Caco-2 (cell line): ENCODE results near the gene PBRM1. TPM values are rescaled to one million over a fixed set of nuclear protein-coding genes. Genes with fewer than 3 reads are reported as not detected.
A peak's percentile ranks its signal among the peaks of the same experiment; 100 is the strongest.

ENCODE experiments used
- BruUV-seq: library from RNA; stranded (reverse); fragments of 400-500 nt; replicated peaks from 2 replicates; lab custom pipeline; 2021; lab: Mats Ljungman, UMichigan
- CTCF ChIA-PET: fragments of 300-600 bp; sonication (Branson Sonifier 250); formaldehyde crosslinking; loops from one replicate; lab custom pipeline; 2022; ENCODE audit warnings: antibody characterized with exemption; lab: Charles Lee
- POLR2A ChIA-PET: fragments of 300-600 bp; sonication (Branson Sonifier 250); formaldehyde crosslinking; loops from one replicate; lab custom pipeline; 2022; ENCODE audit warnings: antibody characterized with exemption; lab: Charles Lee
- DNase-seq, 2 experiments: peaks; one replicate each; pipeline versions ENCODE4 v3.0.0 to v3.0.0-alpha.2; 2020 to 2022
- H3K27me3 ChIP-seq: replicated peaks from 2 replicates; pipeline ENCODE4 v1.6.0; 2011; ENCODE audit warnings: low read length; ENCODE audit not compliant: control insufficient read depth, insufficient read depth
- H3K36me3 ChIP-seq: 2 replicates; pipeline ENCODE4 v1.5.1; 2011; ENCODE audit warnings: low read length; ENCODE audit not compliant: control insufficient read depth, insufficient read depth
- H3K4me1 ChIP-seq: fragments of 250-450 bp; sonication (Bioruptor Pico); 2 replicates; pipeline ENCODE4 v1.5.1; 2020; ENCODE audit warnings: mild to moderate bottlenecking
- H3K4me3 ChIP-seq: 2 replicates; pipeline ENCODE4 v1.5.1; 2011; ENCODE audit warnings: low read depth, mild to moderate bottlenecking, control low read depth, low read length
- H3K9me3 ChIP-seq: fragments of 250-450 bp; sonication (Bioruptor Pico); 2 replicates; pipeline ENCODE4 v1.5.1; 2020; ENCODE audit warnings: mild to moderate bottlenecking, moderate library complexity
- H3K27ac Mint-ChIP-seq: one replicate; pipeline ENCODE4 v1.8.0; 2022; ENCODE audit warnings: mixed read lengths; ENCODE audit not compliant: unreplicated experiment
- H3K27me3 Mint-ChIP-seq: one replicate; pipeline ENCODE4 v1.8.0; 2022; ENCODE audit warnings: mixed read lengths; ENCODE audit not compliant: insufficient read depth, unreplicated experiment
- H3K36me3 Mint-ChIP-seq: one replicate; pipeline ENCODE4 v1.8.0; 2022; ENCODE audit warnings: mild to moderate bottlenecking, mixed read lengths; ENCODE audit not compliant: insufficient read depth, unreplicated experiment
- H3K4me1 Mint-ChIP-seq: one replicate; pipeline ENCODE4 v1.8.0; 2022; ENCODE audit warnings: low read depth, mixed read lengths; ENCODE audit not compliant: unreplicated experiment
- H3K4me3 Mint-ChIP-seq: one replicate; pipeline ENCODE4 v1.8.0; 2022; ENCODE audit warnings: mild to moderate bottlenecking, moderate library complexity, mixed read lengths; ENCODE audit not compliant: unreplicated experiment
- H3K9me3 Mint-ChIP-seq: one replicate; pipeline ENCODE4 v1.8.0; 2022; ENCODE audit warnings: mixed read lengths; ENCODE audit not compliant: unreplicated experiment
- intact Hi-C: fragments of 100-400 bp; cut with micrococcal nuclease; formaldehyde crosslinking; loops from one replicate; pipeline ENCODE4 v1.10.0; 2022; ENCODE audit not compliant: unreplicated experiment
- total RNA-seq: library from RNA; stranded (reverse); gene quantifications from 2 replicates; pipeline ENCODE4 v1.2.3, GENCODE V29; 2022
- TF ChIP-seq, protein P1 (sequence below), 2 experiments: fragments of 200-600 bp in 1 of 2; IDR thresholded peaks; 1 replicate in 1 of 2; 2 replicates in 1 of 2; pipeline versions ENCODE4 v1.5.1 to v1.8.0; 2011 to 2022; ENCODE audit warnings: antibody characterized with exemption in 1 of 2, control low read depth in 1 of 2, inconsistent platforms in 1 of 2, low read depth in 1 of 2, low read length in 1 of 2, mild to moderate bottlenecking in 1 of 2, moderate library complexity in 1 of 2; ENCODE audit not compliant: insufficient read depth in 1 of 2, severe bottlenecking in 1 of 2, unreplicated experiment in 1 of 2

PBRM1 gene
- total RNA-seq, 1 experiment from 2014 or later = 50.7 TPM

DNA sequence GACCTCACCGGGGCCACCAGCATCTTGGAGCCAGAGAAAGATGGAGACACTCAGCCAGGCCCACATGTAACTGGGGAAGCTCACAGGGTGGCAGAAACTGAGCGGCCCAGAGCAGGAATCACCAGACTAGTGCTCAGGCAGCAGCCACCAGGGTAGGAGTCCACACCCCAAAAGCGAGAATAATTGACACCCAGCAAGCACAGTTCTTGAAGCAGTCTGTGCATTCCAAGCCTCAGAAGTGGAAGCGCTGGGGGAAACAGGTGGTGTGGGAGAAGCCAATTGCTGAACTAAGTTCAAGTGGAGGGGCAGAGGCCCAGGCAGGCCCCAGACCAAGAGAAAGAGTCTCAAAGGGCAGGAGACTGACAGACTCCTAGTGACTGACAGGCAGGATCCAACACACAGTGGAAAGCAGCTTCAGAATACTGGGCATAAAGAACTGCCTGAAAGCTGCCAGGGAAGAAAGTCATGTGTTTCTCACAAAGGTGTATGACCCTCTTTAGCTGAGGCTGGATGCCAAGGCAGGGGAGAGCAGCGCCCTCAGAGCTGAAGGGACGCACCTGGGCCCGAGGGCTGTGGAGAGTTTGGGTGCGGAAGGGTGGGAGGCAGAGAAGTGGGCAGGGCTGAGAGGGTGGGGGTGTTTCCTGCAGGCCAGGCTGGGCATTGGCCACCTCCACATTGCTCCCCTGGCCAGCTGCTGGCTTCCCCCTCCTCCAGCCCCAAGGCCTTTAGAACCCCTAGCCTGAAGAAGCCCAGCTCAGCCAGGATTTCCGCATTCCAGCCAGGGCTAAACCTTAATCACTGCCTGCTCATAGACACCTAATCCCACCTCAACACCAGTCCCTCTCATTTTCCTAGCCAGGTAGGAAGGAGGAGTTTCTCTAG, 159.8 kb downstream of the PBRM1 start:
- Histone ChIP-seq H3K4me3 (no peak overlapping the region), H3K4me1 (peaks cover 5% of the 10 kb centered on the region; the same call in 1 of the 2 replicates), H3K27me3 (no peaks in the 10 kb centered on the region), H3K9me3 (no peaks in the 10 kb centered on the region), H3K36me3 (peaks cover 5% of the 10 kb centered on the region)
- Mint-ChIP-seq H3K4me3 (no peak overlapping the region), H3K27ac (no peak overlapping the region), H3K9me3 (no peaks in the 10 kb centered on the region), H3K4me1 (no peaks in the 10 kb centered on the region), H3K36me3 (peaks cover 51% of the 10 kb centered on the region), H3K27me3 (no peaks in the 10 kb centered on the region)
- no peak for DNase-seq
- TF ChIP-seq, protein P1, sequence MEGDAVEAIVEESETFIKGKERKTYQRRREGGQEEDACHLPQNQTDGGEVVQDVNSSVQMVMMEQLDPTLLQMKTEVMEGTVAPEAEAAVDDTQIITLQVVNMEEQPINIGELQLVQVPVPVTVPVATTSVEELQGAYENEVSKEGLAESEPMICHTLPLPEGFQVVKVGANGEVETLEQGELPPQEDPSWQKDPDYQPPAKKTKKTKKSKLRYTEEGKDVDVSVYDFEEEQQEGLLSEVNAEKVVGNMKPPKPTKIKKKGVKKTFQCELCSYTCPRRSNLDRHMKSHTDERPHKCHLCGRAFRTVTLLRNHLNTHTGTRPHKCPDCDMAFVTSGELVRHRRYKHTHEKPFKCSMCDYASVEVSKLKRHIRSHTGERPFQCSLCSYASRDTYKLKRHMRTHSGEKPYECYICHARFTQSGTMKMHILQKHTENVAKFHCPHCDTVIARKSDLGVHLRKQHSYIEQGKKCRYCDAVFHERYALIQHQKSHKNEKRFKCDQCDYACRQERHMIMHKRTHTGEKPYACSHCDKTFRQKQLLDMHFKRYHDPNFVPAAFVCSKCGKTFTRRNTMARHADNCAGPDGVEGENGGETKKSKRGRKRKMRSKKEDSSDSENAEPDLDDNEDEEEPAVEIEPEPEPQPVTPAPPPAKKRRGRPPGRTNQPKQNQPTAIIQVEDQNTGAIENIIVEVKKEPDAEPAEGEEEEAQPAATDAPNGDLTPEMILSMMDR (IDR thresholded peaks at IDR 0.05; ENCODE audit: insufficient read depth in 1 of 2, low read depth in 1 of 2, low read length in 1 of 2, severe bottlenecking in 1 of 2, unreplicated experiment in 1 of 2) = no peak
- intact Hi-C loops = no loop called here
- ChIA-PET CTCF (no interaction called here), POLR2A (no interaction called here)
- no TSS peak for BruUV-seq

- Histone ChIP-seq H3K4me3 (no peak overlapping the region), H3K4me1 (peaks cover 5% of the 10 kb centered on the region; the same call in 1 of the 2 replicates), H3K9me3 (no peaks in the 10 kb centered on the region), H3K36me3 (peaks cover 5% of the 10 kb centered on the region), H3K27me3 (no peaks in the 10 kb centered on the region)
- CTCF ChIA-PET = no interaction called here
- Mint-ChIP-seq H3K27ac (no peak overlapping the region), H3K4me3 (no peak overlapping the region), H3K27me3 (no peaks in the 10 kb centered on the region), H3K4me1 (no peaks in the 10 kb centered on the region), H3K9me3 (no peaks in the 10 kb centered on the region), H3K36me3 (peaks cover 49% of the 10 kb centered on the region)
- intact Hi-C loops = no loop called here
- no peak for DNase-seq
- POLR2A ChIA-PET = no interaction called here
- TSS peak; percentile 41 for BruUV-seq
- TF ChIP-seq, protein P1 (IDR thresholded peaks at IDR 0.05; ENCODE audit: insufficient read depth in 1 of 2, low read depth in 1 of 2, low read length in 1 of 2, severe bottlenecking in 1 of 2, unreplicated experiment in 1 of 2) = no peak
These were observed 160.7 kb downstream of the PBRM1 start for GRCh38 chr3:52524752-52525679.

- H3K9me3 Mint-ChIP-seq = no peaks in the 10 kb centered on the region
- H3K4me1 Mint-ChIP-seq = no peaks in the 10 kb centered on the region
- no peaks in the 10 kb centered on the region for H3K9me3 ChIP-seq
- peaks cover 5% of the 10 kb centered on the region; the same call in 1 of the 2 replicates for H3K4me1 ChIP-seq
- H3K27me3 ChIP-seq = no peaks in the 10 kb centered on the region
- ChIA-PET POLR2A (no interaction called here), CTCF (no interaction called here)
- H3K4me3 ChIP-seq = no peak overlapping the region
- no peaks in the 10 kb centered on the region for H3K27me3 Mint-ChIP-seq
- intact Hi-C loops = no loop called here
- no peak for DNase-seq
- BruUV-seq = no TSS peak
- TF ChIP-seq, protein P1 (IDR thresholded peaks at IDR 0.05; ENCODE audit: insufficient read depth in 1 of 2, low read depth in 1 of 2, low read length in 1 of 2, severe bottlenecking in 1 of 2, unreplicated experiment in 1 of 2) = no peak
- H3K27ac Mint-ChIP-seq = no peak overlapping the region
- H3K4me3 Mint-ChIP-seq = no peak overlapping the region
- H3K36me3 Mint-ChIP-seq = peaks cover 42% of the 10 kb centered on the region
- H3K36me3 ChIP-seq = peaks cover 5% of the 10 kb centered on the region
These were observed 161.4 kb downstream of the PBRM1 start for GRCh38 chr3:52524258-52524751.
